Measurements from ENCODE around the gene DNMT3B.

DNMT3B gene

DNA sequence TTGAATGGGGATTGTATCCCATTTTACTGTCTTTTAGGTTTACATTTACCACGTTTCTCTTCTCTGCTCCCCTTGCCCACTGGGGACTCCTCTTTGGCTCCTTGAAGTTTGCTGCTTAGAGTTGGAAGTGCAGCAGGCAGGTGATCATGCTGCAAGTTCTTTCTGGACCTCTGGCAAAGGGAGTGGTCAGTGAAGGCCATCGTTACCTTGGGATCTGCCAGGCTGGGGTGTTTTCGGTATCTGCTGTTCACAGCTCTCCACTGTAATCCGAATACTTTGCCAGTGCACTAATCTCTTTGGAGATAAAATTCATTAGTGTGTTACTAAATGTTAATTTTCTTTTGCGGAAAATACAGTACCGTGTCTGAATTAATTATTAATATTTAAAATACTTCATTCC is 87.4 kb downstream of the DNMT3B start:
- DNase-seq (ENCODE audit: insufficient read length, low spot score) (no peak), FAIRE-seq (no peak)

DNA sequence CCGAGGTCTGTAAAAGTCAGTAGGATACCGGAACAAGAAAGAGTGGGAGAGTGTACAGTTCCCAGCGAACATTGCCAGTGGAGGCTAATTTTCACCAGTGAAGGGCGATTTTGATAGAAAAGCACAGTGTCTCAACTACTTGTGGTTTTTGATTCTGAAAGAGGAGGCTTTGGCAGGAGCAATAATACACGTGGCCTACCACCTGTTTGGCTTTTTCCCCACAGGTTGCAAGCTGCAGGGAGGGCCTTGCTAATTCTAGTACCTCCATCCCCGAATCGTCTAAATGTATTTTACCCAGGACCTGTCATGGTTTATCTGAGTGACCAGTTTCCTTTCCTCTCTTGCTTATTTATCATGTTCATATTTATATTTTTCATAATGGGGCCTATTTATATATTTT is 93.2 kb downstream of the DNMT3B start:
- no peak for DNase-seq (ENCODE audit: insufficient read length, low spot score)
- FAIRE-seq: no peak

DNA sequence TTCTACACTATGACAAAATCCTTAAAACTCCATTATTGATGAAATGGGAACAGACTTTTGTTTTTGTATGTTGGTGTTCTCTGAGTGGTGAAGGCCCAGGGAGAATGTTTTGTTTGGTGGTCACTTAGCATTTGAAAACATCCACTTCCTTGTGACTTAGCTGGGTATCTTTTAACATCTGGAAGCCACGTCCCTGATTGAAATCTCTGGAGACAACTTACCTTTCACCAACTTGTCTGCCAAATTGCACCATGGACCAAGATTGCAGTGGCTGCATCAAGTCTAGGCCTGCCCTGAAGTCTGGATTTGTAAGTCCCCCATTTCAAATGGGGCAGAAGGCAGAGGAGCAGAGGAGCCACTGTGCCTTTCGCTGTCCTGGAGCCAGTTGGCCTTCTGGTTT is 96.0 kb downstream of the DNMT3B start:
- no peak for DNase-seq (ENCODE audit: insufficient read length, low spot score)
- no peak for FAIRE-seq
